Lower leg skin (tissue), 4 donors: ENCODE results near the gene ABCC2. TPM values are rescaled to one million over a fixed set of nuclear protein-coding genes. Genes with fewer than 3 reads are reported as not detected.
"Not testable (repeated sequence)": the region's sequence is repeated elsewhere in the genome, so short reads cannot be mapped to it uniquely, and the experiment has no call there.

Experiments
- DNase-seq, 2 donors: peaks; one replicate each; pipeline ENCODE4 v3.0.0-alpha.2; 2019; ENCODE audit warnings: low spot score in 2 of 2
- H3K4me3 ChIP-seq: fragments of 200-600 bp; sonication (generic); 2 replicates; pipeline ENCODE4 v1.5.1; 2017; ENCODE audit warnings: mild to moderate bottlenecking, low read depth; ENCODE audit not compliant: poor library complexity, severe bottlenecking
- POLR2A ChIP-seq, 2 donors: fragments of 450-650 bp; IDR thresholded peaks; one replicate each; pipeline ENCODE4 v1.6.1; 2016 to 2017; ENCODE audit warnings: antibody characterized with exemption in 2 of 2, mild to moderate bottlenecking in 1 of 2, moderate library complexity in 1 of 2
- WGBS, 2 donors: methylation state at CpG; one replicate each; pipeline ENCODE4 v1.1.5; 2018; 5-methylcytosine and 5-hydroxymethylcytosine counted together
- intact Hi-C: fragments of 100-400 bp; cut with DNase I; formaldehyde crosslinking; loops from one replicate; pipeline ENCODE4 v1.15.0; 2023; ENCODE audit warnings: low total_unique reads
- total RNA-seq, 4 donors: library from RNA; depleted of rRNA; stranded (reverse); fragments of >200 nt; gene quantifications; one replicate each; pipeline ENCODE4 v1.1.0, GENCODE V29; 2016
- TF ChIP-seq, protein P1 (sequence below), 3 donors: fragments of 450-650 bp; IDR thresholded peaks; one replicate each; pipeline ENCODE4 v1.5.1; 2016; ENCODE audit warnings: antibody characterized with exemption in 3 of 3, mild to moderate bottlenecking in 3 of 3, moderate library complexity in 2 of 3

ABCC2 gene
- total RNA-seq, 4 donors from 2014 or later = 0.46 to 2.0 (median 1.9) TPM

DNA sequence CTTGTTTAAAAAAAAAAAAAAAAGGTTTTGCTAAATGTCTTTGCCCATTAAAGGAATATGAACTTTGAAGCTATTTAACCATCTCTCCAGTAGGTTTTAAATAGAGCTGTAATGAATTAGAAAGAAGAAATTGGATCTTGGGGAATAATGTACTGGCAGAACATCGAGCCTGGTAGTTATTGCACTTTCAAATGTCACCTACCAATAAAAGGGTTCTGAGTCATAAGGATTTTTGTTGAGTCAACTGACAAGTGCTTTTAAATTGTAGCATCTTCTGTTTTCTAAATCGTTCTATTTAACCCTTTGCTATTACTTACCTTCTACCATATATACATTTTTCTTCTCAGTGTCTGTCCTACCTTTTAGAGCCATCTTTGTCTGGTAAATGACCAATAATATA, 39.7 kb upstream of the ABCC2 start:
- TF ChIP-seq POLR2A (IDR thresholded peaks at IDR 0.05) = no peak
- TF ChIP-seq, protein P1, sequence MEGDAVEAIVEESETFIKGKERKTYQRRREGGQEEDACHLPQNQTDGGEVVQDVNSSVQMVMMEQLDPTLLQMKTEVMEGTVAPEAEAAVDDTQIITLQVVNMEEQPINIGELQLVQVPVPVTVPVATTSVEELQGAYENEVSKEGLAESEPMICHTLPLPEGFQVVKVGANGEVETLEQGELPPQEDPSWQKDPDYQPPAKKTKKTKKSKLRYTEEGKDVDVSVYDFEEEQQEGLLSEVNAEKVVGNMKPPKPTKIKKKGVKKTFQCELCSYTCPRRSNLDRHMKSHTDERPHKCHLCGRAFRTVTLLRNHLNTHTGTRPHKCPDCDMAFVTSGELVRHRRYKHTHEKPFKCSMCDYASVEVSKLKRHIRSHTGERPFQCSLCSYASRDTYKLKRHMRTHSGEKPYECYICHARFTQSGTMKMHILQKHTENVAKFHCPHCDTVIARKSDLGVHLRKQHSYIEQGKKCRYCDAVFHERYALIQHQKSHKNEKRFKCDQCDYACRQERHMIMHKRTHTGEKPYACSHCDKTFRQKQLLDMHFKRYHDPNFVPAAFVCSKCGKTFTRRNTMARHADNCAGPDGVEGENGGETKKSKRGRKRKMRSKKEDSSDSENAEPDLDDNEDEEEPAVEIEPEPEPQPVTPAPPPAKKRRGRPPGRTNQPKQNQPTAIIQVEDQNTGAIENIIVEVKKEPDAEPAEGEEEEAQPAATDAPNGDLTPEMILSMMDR (IDR thresholded peaks at IDR 0.05) = no peak
- intact Hi-C loops = no loop called here
- H3K4me3 ChIP-seq = no peak overlapping the region
- no peak for DNase-seq
- WGBS, 2 donors = 60 to 65% methylated on average over 2 of the region's 2 CpGs

DNA sequence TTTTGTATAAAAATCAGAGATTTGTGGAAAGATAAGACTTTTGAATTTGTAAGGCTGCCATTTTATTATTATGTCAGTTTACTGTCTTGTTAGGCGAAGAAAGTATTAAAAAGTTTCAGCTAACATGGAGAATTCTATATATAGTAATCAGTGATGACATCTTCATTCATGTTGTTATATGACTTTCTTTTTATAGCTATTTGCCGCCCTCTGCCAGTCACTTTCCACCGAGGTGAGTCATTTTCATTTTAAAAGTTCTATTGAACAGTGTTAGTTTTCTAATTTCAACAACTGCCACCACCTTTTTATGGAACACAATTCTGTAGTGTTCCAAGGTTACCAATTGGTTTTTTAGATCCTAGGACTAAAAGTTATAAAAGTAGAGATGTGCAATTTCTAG, 38.6 kb upstream of the ABCC2 start:
- WGBS, 2 donors = 52 to 62% methylated on average over 3 of the region's 3 CpGs
- TF ChIP-seq POLR2A (IDR thresholded peaks at IDR 0.05) = no peak
- TF ChIP-seq, protein P1 (IDR thresholded peaks at IDR 0.05) = no peak
- intact Hi-C loops = no loop called here
- DNase-seq = no peak
- no peak overlapping the region for H3K4me3 ChIP-seq

DNA sequence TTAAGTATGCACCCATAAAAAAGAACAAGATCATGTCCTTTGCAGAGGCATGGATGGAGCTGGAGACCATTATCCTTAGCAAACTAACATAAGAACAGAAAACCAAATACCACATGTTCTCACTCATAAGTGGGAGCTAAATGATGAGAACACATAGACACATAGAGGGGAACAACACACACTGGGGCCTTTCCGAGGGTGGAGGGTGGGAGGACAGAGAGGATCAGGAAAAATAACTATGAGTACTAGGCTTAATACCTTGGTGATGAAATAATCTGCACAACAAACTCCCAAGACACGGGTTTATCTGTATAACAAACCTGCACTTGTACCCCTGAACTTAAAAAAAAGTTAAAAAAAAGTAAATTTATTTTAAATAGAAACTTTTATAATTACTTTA, 36.3 kb upstream of the ABCC2 start:
- 94% methylated on average over 2 of the region's 2 CpGs for WGBS, 2 donors
- DNase-seq, intact Hi-C loops, H3K4me3 ChIP-seq: not testable (repeated sequence)

DNA sequence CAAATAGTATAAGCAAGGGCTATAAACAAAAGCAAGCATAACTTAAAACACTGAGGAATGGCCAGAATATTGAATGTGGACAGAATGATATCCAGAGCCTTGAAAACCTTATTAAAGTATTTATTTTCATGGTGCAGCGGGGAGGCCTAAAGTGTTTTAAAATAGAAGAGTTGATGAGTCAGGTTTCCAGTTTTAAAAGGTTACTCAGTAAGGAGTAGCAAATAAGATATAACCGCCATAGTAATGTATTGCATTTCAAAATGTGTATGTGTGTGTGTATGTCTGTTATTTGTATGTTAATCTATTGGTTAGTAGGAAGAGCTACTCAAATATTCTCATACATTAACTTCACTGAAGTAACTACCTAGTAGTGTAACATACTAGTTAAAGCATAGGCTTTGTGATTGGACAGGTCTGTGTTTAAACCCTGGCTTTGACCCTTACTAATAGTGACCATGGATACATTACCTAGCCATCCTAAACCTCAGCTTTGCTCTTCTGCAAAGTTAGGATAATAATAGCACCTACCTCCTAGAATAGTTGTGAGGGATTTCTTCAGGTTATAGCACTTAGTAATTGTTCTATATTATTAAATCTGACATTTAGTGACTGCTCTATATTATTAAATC, 33.5 kb upstream of the ABCC2 start:
- H3K4me3 ChIP-seq = no peak overlapping the region
- no peak for DNase-seq
- TF ChIP-seq, protein P1 (IDR thresholded peaks at IDR 0.05) = no peak
- TF ChIP-seq POLR2A (IDR thresholded peaks at IDR 0.05) = no peak
- WGBS, 2 donors = 93 to 94% methylated on average over 2 of the region's 2 CpGs
- intact Hi-C loops = no loop called here

DNA sequence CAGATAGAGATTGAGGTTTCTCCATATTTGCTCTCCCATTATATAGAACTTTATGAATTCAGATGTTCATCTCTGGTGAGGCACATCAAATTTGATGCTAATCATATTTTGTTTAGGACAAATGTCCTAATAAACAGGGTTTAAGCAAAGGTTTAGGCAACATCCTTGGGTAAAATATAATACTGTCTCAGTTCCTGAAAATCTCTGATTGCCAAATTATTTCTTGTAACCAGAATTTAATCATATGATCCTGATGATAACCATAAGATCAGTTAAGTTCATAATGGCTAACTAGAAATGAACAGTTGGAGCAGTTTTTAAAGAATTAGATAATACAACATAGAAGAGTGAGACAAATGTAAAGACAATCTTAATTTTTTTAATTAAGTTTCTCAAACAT, 31.8 kb upstream of the ABCC2 start:
- H3K4me3 ChIP-seq = no peak overlapping the region
- no peak for TF ChIP-seq POLR2A (IDR thresholded peaks at IDR 0.05)
- TF ChIP-seq, protein P1 (IDR thresholded peaks at IDR 0.05) = no peak
- intact Hi-C loops = no loop called here
- DNase-seq = no peak

DNA sequence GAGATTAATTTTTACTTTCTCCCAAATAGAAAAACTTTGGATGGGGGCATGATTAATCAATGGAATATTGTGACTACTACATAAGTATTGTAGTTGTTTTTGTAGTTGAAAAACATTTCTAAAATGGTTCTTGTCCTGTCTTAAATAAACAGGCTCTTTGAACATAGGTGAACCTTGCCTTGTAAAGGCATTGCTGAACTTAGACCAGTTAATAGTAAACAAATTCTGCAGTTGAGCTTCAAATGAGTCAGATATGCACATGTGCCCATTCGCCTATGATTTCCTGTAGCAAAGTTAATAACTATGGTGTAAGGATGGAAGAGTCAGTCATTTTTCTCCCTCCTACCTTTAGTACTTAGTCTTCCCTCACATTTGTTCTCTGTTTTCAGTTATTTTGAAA, 27.8 kb upstream of the ABCC2 start:
- intact Hi-C loops = no loop called here
- TF ChIP-seq, protein P1 (IDR thresholded peaks at IDR 0.05) = no peak
- TF ChIP-seq POLR2A (IDR thresholded peaks at IDR 0.05) = no peak
- WGBS, 2 donors = 92 to 93% methylated on average over 1 of the region's 1 CpG
- no peak for DNase-seq
- no peak overlapping the region for H3K4me3 ChIP-seq
